ENCODE data around the gene MAP3K20. TPM values are rescaled to one million over a fixed set of nuclear protein-coding genes. Genes with fewer than 3 reads are reported as not detected.

The MAP3K20 gene
- polyA plus RNA-seq, 4 donors: 24.2 to 26.9 (median 25.1) TPM

- DNase-seq (ENCODE audit: low read depth in 4 of 4, low spot score in 2 of 4): no peak
Observed at GRCh38 chr2:173221937-173222594, 146.4 kb downstream of the MAP3K20 start.

GRCh38 chr2:173223871-173224270 is 148.2 kb downstream of the MAP3K20 start:
- no peak for DNase-seq (ENCODE audit: low read depth in 4 of 4, low spot score in 2 of 4)

GRCh38 chr2:173226899-173227698 is 151.5 kb downstream of the MAP3K20 start:
- no peak for DNase-seq (ENCODE audit: low read depth in 4 of 4, low spot score in 2 of 4)

- no peak for DNase-seq (ENCODE audit: low read depth in 4 of 4, low spot score in 2 of 4)
Observed at GRCh38 chr2:173229086-173229485, 153.4 kb downstream of the MAP3K20 start.

GRCh38 chr2:173230181-173230580 is 154.5 kb downstream of the MAP3K20 start:
- DNase-seq (ENCODE audit: low read depth in 4 of 4, low spot score in 2 of 4): no peak

- DNase-seq (ENCODE audit: low read depth in 4 of 4, low spot score in 2 of 4): no peak
Observed at GRCh38 chr2:173231042-173231441, 155.4 kb downstream of the MAP3K20 start.

GRCh38 chr2:173231465-173231864 is 155.8 kb downstream of the MAP3K20 start:
- DNase-seq (ENCODE audit: low read depth in 4 of 4, low spot score in 2 of 4): no peak

GRCh38 chr2:173232956-173233744 is 157.5 kb downstream of the MAP3K20 start:
- no peak for DNase-seq (ENCODE audit: low read depth in 4 of 4, low spot score in 2 of 4)

- DNase-seq (ENCODE audit: low read depth in 4 of 4, low spot score in 2 of 4): no peak
Observed at GRCh38 chr2:173235947-173236803, 160.5 kb downstream of the MAP3K20 start.

- DNase-seq (ENCODE audit: low read depth in 4 of 4, low spot score in 2 of 4): no peak
Observed at GRCh38 chr2:173238385-173238784, 162.7 kb downstream of the MAP3K20 start.

- no peak for DNase-seq (ENCODE audit: low read depth in 4 of 4, low spot score in 2 of 4)
Observed at GRCh38 chr2:173238831-173239230, 163.2 kb downstream of the MAP3K20 start.

- no peak for DNase-seq (ENCODE audit: low read depth in 4 of 4, low spot score in 2 of 4)
Observed at GRCh38 chr2:173239644-173240043, 164.0 kb downstream of the MAP3K20 start.

- no peak for DNase-seq (ENCODE audit: low read depth in 4 of 4, low spot score in 2 of 4)
Observed at GRCh38 chr2:173240083-173240482, 164.4 kb downstream of the MAP3K20 start.

GRCh38 chr2:173241643-173242042 is 166.0 kb downstream of the MAP3K20 start:
- DNase-seq (ENCODE audit: low read depth in 4 of 4, low spot score in 2 of 4): no peak

GRCh38 chr2:173247156-173247555 is 171.5 kb downstream of the MAP3K20 start:
- DNase-seq (ENCODE audit: low read depth in 4 of 4, low spot score in 2 of 4): no peak

GRCh38 chr2:173248381-173248780 is 172.7 kb downstream of the MAP3K20 start:
- DNase-seq (ENCODE audit: low read depth in 4 of 4, low spot score in 2 of 4): no peak

- DNase-seq (ENCODE audit: low read depth in 4 of 4, low spot score in 2 of 4): no peak
Observed at GRCh38 chr2:173249661-173250641, 174.3 kb downstream of the MAP3K20 start.

- no peak for DNase-seq (ENCODE audit: low read depth in 4 of 4, low spot score in 2 of 4)
Observed at GRCh38 chr2:173251225-173251624, 175.6 kb downstream of the MAP3K20 start.

GRCh38 chr2:173252581-173252980 is 176.9 kb downstream of the MAP3K20 start:
- no peak for DNase-seq (ENCODE audit: low read depth in 4 of 4, low spot score in 2 of 4)
